ENCODE measurements around the gene GALK2. TPM values are rescaled to one million over a fixed set of nuclear protein-coding genes. Genes with fewer than 3 reads are reported as not detected.
"Not testable (repeated sequence)": the region's sequence is repeated elsewhere in the genome, so short reads cannot be mapped to it uniquely, and the experiment has no call there.

Gene GALK2
- total RNA-seq, 3 donors from 2014 or later = 26.2 to 69.5 (median 64.1) TPM

DNA sequence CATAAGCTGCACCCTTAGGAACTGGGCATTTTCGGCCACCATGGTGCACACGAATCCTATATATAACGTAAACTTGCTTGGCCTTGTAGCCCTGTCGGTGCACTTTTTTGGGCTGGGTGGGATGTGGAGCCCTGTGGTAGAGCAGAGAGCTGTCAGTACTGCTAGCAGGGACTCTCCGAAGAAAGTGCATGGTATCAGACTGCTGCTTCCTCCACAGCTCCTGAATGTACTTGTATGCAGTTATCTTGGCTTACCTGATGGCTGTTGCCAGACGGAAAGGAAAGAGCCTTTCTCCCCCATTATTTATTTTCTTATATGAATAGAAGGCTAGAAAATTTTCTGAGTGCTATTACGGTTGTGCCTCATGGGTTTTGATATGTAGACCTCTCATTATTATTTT, 8.4 kb downstream of the GALK2 start:
- TF ChIP-seq, protein P1, sequence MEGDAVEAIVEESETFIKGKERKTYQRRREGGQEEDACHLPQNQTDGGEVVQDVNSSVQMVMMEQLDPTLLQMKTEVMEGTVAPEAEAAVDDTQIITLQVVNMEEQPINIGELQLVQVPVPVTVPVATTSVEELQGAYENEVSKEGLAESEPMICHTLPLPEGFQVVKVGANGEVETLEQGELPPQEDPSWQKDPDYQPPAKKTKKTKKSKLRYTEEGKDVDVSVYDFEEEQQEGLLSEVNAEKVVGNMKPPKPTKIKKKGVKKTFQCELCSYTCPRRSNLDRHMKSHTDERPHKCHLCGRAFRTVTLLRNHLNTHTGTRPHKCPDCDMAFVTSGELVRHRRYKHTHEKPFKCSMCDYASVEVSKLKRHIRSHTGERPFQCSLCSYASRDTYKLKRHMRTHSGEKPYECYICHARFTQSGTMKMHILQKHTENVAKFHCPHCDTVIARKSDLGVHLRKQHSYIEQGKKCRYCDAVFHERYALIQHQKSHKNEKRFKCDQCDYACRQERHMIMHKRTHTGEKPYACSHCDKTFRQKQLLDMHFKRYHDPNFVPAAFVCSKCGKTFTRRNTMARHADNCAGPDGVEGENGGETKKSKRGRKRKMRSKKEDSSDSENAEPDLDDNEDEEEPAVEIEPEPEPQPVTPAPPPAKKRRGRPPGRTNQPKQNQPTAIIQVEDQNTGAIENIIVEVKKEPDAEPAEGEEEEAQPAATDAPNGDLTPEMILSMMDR (IDR thresholded peaks at IDR 0.05) = no peak
- TF ChIP-seq POLR2A (IDR thresholded peaks at IDR 0.05) = no peak
- TF ChIP-seq POLR2AphosphoS5 (IDR thresholded peaks at IDR 0.05) = no peak
- Histone ChIP-seq H3K4me3 (no peak overlapping the region), H3K36me3 (no peaks in the 10 kb centered on the region), H3K27me3 (no peaks in the 10 kb centered on the region), H3K27ac (no peak overlapping the region), H3K4me1 (no peaks in the 10 kb centered on the region), H3K9me3 (no peaks in the 10 kb centered on the region)
- no peak for DNase-seq (ENCODE audit: low spot score in 2 of 2)
- intact Hi-C loops (cut with DNase I; ENCODE audit: low total_unique reads) = no loop called here

DNA sequence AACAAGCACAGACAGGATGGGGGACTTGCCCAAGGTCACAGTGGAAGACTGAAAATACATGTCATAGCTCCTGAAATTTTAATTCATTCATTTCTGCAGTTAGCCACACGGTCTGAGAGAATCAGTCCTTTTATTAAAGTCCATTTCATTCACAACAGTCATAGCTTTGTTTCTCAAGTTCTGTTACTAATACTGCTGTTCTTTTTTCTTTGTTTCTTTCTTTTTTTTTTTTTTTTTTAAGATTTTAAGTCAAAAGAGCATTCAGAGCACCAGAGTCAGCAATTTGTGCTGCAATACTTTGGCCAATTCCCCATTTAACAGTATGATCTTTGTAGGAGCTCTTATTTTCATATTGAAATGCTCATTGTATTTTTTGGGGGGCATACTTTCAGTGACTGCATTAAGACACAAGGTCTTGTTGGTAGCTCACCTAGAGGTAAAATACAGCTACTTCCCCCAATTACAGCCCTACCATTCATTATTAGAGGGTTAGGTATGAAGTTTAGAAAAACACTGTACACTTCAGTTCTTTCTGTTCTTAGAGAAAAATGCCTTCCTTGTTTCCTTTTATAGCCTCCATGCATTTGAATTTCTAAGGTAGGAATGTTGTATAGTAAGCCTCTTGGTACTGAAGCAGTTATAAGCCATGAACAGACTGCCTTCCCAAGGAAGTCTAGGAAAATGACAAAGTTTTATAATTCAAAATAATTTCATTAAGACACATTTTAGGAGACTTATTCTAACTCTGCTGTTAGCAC, 9.6 kb downstream of the GALK2 start:
- Histone ChIP-seq H3K36me3 (no peaks in the 10 kb centered on the region), H3K9me3 (no peaks in the 10 kb centered on the region), H3K27me3 (no peaks in the 10 kb centered on the region), H3K27ac (no peak overlapping the region), H3K4me1 (no peaks in the 10 kb centered on the region), H3K4me3 (no peak overlapping the region)
- TF ChIP-seq POLR2AphosphoS5 (IDR thresholded peaks at IDR 0.05) = no peak
- TF ChIP-seq, protein P1 (IDR thresholded peaks at IDR 0.05) = no peak
- intact Hi-C loops (cut with DNase I; ENCODE audit: low total_unique reads) = no loop called here
- no peak for DNase-seq (ENCODE audit: low spot score in 2 of 2)

DNA sequence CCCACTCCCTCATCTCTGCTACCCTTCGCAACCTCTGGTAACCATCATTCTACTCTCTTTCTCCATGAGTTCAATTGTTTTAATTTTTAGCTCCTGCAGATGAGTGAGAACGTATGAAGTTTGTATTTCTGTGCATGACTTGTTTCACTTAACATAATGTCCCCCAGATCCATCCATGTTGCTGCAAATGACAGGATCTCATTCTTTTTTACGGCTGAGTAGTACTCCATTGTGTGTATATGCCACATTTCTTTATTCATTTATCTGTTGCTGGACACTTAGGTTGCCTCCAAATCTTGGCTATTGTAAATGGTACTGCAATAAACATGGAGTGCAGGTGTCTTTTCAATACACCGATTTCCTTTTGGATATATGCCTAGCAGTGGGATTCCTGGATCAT, 12.1 kb downstream of the GALK2 start:
- intact Hi-C loops (cut with DNase I; ENCODE audit: low total_unique reads) = no loop called here
- DNase-seq (ENCODE audit: low spot score in 2 of 2) = no peak
- H3K9me3 ChIP-seq = no peaks in the 10 kb centered on the region
- no peaks in the 10 kb centered on the region for H3K4me1 ChIP-seq
- no peaks in the 10 kb centered on the region for H3K36me3 ChIP-seq
- no peak overlapping the region for H3K4me3 ChIP-seq
- TF ChIP-seq, protein P1 (IDR thresholded peaks at IDR 0.05) = no peak
- no peak for TF ChIP-seq POLR2AphosphoS5 (IDR thresholded peaks at IDR 0.05)
- TF ChIP-seq POLR2A (IDR thresholded peaks at IDR 0.05) = no peak
- H3K27me3 ChIP-seq = no peaks in the 10 kb centered on the region
- H3K27ac ChIP-seq = no peak overlapping the region

DNA sequence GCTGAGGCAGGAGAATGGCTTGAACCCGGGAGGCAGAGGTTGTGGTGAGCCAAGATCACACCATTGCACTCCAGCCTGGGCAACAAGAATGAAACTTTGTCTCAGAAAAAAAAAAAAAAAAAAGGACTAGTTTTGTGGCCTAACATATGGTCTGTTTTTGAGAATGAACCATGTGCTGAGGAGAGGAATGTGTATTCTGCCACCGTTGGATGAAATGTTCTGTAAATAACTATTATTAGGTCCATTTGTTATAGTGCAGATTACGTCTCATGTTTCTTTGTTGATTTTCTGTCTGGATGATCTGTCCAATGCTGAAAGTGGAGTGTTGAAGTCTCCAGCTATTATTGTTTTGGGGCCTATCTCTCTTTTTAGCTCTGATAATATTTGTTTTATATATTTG, 13.7 kb downstream of the GALK2 start:
- H3K27ac ChIP-seq; H3K4me1 ChIP-seq; intact Hi-C loops (cut with DNase I; ENCODE audit: low total_unique reads); H3K9me3 ChIP-seq; H3K4me3 ChIP-seq; DNase-seq (ENCODE audit: low spot score in 2 of 2); H3K27me3 ChIP-seq; H3K36me3 ChIP-seq: not testable (repeated sequence)

DNA sequence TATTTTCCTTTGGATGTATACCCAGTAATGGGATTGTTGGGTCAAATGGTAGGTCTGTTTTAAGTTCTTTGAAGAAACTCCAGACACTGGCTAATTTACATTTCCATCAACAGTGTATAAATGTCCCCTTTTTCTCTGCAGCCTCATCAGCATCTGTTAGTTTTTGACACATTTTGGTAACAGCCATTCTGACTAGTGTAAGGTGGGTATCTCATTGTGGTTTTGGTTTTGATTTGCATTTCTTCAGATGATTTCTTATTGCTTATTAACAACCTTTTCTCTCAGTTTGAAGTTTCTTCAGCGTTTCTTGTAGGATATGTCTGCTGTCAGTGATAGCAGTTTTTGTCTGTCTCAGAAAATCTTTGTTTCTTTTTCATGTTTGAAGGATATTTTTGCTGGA, 15.4 kb downstream of the GALK2 start:
- no peak for TF ChIP-seq POLR2A (IDR thresholded peaks at IDR 0.05)
- no peak for TF ChIP-seq POLR2AphosphoS5 (IDR thresholded peaks at IDR 0.05)
- TF ChIP-seq, protein P1 (IDR thresholded peaks at IDR 0.05) = no peak
- Histone ChIP-seq H3K27ac (no peak overlapping the region), H3K27me3 (no peaks in the 10 kb centered on the region), H3K9me3 (no peaks in the 10 kb centered on the region), H3K4me1 (no peaks in the 10 kb centered on the region), H3K36me3 (no peaks in the 10 kb centered on the region), H3K4me3 (no peak overlapping the region)
- intact Hi-C loops (cut with DNase I; ENCODE audit: low total_unique reads) = no loop called here
- no peak for DNase-seq (ENCODE audit: low spot score in 2 of 2)

Data from breast epithelium (tissue), 4 donors.